Stimulated activated CD4-positive, alpha-beta T cell treated with anti-CD3 and anti-CD28 coated beads, TNF-alpha, amount 100 ng/mL, for 24 hours (primary cell): Measurements from ENCODE around the gene SOX14.

Experiments used
- DNase-seq, 3 experiments: peaks; one replicate each; pipeline ENCODE4 v3.0.0-alpha.2; 2020; ENCODE audit warnings: low read depth in 3 of 3

Gene SOX14

DNA sequence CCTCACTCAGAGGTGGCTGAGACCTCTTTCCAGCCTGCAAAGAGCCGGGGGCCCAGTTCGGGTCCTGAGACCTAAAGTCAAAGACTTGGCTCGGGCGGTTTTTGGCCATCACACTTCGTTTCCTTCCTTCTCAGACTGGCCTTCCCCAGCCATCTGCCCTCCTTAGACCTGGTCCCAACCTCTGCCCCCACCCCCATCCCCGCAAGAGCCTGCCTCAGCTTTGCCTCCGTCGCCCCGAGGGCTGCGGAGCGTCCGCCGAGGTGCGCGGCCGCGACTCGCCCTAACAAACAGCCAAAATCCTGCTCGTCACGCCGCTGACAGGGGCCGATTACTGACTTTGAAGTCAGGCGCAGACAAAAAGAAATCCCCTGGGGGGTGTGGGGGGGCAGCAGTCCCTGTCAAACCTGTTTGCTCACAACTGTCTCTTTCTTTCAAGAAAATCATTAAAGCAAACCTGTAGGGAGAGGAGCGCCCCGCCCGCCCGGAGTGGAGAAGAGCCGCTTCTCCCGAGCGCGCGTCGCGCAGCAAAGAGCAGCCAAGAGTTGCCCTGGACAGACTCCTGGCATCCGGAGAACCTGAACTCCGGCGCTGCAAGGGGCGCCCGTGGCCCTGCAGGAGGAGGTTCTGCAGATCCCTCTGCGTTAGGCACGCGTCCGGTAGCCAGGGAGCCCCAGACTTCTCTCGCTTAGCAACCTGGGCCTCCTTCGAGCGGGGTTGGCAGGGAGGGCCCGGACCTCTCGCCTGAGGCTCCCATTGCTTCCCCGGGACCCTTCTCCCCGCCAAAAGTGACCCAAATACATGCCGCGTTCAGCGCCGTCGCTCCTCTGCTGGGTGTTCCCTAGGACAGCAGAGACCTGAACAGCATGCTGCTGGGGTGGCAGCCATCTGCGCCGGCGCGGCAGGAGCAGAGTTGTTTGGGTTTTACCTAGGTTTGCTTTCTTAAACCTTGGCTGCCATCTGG lies 4.5 kb downstream of the SOX14 start:
- no peak for DNase-seq

- no peak for DNase-seq
These were observed 5.4 kb downstream of the SOX14 start for GRCh38 chr3:137769322-137770065.

- no peak for DNase-seq
These were observed 6.1 kb downstream of the SOX14 start for GRCh38 chr3:137770066-137770834.

DNA sequence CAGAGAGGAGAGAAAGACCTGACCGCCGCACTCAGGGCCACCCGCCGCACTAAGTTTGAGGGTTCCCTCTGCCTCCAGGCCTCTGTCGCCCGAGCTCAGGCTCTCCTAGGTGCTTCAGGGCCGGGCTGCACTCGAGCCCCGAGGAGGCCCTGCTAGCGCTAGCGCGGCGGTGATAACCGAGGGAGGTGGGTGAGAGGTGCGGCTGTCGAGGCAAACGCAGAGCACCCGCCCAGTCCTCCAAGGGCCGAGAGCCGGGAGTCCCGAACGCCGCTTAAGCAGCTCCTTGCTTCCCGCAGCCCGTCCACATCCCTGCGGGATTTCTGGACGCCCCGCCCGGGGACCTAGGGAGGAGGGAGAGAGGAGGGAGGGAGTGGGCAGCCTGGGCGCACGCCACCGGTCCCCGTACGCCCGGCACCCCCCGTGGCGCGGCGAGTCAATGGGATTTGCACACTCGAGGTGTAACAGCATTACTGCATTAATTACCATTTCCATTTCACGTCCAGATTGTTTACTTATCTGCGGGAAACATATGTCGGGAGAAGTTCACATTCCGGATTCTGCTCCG lies 6.8 kb downstream of the SOX14 start:
- no peak for DNase-seq

GRCh38 chr3:137771401-137772213 lies 7.5 kb downstream of the SOX14 start:
- no peak for DNase-seq

DNA sequence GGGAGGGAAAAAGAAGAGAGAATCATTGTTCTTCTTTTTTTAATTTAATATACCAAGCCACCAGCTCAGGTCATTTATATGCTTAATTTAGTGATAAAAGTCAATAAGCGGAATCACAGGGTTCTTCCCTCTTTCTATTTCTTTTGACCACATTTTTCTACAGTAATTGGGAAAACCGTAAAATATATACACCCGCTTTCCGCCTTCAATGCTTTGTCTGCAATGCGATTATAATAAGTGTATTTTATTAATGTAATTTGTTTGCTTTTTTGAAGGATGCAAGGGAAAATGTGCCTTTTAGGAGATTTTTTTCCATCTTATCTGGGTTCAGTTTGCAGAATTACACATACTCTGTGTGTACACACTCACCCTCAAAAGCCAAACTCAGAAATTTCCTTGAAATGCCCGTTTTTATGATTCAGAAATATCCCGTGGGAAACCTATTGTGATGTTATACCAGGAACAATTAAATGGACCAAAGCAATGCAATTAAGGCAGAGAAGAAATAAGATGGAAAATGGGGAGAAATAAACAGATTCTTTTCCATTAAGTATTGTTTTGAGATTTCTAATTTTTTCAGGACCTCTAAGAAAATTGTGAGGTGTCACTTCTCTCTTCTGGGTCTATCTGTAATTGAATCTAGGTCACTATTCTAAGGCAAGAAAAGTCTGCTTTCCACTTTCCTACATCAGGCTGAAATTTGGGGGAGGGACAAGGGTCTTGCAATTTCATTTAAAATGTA lies 8.3 kb downstream of the SOX14 start:
- DNase-seq, result no peak

DNA sequence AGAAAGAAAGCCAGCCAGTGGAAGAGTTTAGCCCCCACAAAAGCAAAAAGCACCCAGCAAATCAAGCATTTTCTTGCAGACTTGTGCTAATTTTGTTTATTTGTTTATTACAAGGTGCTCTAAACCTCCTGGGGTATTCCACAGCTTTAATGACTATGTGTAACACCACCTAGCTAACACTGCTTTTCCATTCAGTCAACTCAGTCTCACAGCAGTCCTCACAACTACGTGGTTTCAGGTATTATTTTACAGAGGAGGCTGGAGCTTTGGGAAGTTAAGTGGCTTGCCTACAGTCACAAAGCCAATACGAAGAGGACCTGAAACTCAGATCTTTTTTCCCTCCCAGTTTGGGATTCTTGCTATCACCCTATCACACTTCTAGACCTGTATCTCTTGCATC lies 14.8 kb downstream of the SOX14 start:
- DNase-seq, result no peak

- no peak for DNase-seq
These were observed 23.4 kb downstream of the SOX14 start for GRCh38 chr3:137787529-137787928.

DNA sequence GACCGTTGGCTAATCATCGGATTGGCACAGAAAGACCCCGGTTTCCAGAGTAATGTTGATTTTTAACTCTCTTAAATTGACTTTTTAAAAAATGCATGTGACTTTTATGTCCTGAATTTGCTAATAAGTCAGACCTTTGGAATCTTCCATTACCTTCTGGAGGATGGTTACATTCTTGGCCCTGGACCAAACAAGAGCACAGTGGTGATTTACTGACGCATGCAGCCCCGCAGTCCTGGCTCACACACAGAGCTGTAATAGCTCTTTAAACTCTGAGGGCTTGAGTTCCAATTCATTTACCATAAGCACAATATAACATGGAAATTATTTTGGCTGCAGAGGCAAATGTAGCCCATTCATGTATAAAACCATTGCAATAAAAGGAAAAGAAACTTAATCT lies 25.1 kb downstream of the SOX14 start:
- no peak for DNase-seq

GRCh38 chr3:137792626-137793271 lies 28.6 kb downstream of the SOX14 start:
- no peak for DNase-seq

GRCh38 chr3:137796993-137797392 lies 32.9 kb downstream of the SOX14 start:
- no peak for DNase-seq

DNA sequence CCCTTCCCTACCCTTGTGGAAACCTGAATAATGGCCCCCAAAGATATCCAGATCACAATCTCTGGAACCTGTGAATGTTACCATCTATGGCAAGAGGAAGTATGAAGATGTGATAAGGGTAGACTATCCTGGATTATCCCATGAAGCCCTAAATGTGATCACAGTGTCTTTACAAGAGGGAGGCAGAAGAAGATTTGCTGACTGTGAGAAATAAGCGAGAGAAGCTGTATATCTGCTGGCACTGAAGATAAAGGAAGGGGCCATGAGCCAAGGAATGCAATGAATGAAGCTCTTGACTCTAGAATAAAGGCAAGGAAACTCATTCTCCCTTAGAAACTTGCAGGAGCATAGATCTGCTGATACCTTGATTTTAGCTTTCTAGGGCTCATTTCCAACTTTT lies 39.1 kb downstream of the SOX14 start:
- no peak for DNase-seq

- DNase-seq, result no peak
These were observed 43.9 kb downstream of the SOX14 start for GRCh38 chr3:137807998-137808397.

DNA sequence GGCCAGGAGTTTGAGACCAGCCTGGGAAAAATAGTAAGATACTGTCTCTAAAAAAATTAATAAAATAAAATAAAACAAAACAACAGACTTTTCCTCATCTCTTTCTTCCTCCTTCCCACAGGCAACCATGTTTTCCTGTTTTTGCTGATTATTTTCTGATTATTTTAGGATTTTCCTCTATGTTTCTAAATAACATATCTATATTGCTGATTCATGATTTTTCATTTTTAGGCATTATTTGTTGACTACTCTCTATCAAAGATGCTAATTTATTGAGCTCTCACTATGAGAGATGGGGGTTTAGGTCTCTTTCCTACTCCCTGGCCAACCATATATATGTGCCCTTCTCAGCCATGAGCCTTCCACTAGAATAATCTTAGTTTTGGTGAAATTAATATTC lies 45.4 kb downstream of the SOX14 start:
- no peak for DNase-seq

- no peak for DNase-seq
These were observed 47.9 kb downstream of the SOX14 start for GRCh38 chr3:137812023-137812422.

DNA sequence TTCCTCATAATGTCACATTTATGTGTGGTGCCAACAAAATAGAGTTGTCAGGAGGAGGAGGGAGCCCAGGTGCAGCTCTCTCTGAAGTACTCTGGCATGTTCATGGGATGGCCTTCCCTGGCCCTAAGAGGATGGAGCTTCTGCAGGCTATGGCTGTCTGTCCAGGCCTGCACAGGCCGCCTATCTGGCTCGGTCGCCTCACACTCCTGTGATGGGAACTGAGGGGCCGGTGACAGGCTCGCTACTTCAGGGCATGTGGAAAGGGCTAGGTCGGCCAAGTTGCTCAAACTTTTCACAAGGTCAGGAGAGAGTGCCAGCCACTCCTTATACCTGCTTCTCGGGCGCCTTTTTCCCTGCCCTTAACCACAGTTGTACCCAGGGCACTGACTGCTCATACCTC lies 51.1 kb downstream of the SOX14 start:
- no peak for DNase-seq
